ENCODE data around the gene NDNF. TPM values are rescaled to one million over a fixed set of nuclear protein-coding genes. Genes with fewer than 3 reads are reported as not detected.

Gene NDNF
- total RNA-seq, 1 experiment from 2014 or later, result 2.4 TPM

DNA sequence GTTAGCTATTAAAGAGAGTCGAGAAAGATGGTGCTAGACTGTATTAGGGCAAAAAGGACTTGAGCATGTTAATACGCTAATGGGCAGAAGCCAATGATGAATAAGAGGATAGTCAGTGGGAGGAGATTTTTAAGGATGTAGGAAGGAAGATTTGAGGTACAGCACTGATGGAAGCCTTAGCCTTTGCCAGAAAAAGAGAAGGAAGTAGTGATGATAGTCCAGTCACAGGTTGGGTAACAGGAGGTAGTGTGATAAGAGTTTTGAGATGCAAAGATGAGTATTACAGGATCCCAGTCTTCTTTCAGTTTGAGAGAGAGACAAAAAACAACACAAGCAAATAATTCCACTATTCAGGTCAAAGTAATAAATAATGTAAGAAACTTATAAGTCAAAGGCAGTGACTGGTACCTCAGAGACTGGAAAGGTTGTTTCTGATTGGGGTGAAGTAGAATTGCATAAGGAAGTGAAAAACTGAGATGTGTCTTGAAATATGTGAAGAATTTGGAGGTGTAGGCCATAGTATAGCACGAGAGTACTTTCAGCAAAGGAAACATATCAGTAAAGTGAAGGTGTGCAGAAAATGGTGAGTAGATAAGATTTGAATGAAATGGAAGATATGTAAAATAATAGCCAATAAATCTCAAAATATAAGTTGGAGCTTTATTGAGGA, 22.1 kb upstream of the NDNF start:
- ChIA-PET POLR2A (no interaction called here), CTCF (no interaction called here)

DNA sequence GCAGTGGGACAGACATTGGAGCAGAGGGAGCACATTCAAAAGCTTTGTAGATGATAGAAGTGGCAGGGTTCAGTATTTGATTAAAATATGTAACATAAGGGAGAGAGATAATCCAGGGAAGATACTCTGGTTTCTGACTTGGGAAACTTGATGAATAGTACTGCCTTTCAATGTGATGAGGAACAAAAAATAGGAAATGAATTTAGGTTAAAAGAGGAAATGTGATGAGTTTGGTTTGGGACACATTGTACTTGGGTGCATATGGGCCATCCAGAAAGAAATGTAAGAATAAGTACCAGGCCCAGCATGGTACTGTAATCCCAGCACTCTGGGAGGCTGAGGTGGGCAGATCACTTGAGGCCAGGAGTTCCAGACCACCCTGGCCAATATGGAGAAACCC, 20.9 kb upstream of the NDNF start:
- ChIA-PET POLR2A (no interaction called here), CTCF (no interaction called here)
- Mint-ChIP-seq H3K36me3 (no peaks in the 10 kb centered on the region), H3K27ac (no peak overlapping the region), H3K27me3 (ENCODE audit: low read depth) (no peaks in the 10 kb centered on the region), H3K9me3 (no peaks in the 10 kb centered on the region), H3K4me3 (no peak overlapping the region), H3K4me1 (no peaks in the 10 kb centered on the region)
- ATAC-seq (no peak), DNase-seq (ENCODE audit: low spot score) (no peak)
- TF ChIP-seq, protein P1, sequence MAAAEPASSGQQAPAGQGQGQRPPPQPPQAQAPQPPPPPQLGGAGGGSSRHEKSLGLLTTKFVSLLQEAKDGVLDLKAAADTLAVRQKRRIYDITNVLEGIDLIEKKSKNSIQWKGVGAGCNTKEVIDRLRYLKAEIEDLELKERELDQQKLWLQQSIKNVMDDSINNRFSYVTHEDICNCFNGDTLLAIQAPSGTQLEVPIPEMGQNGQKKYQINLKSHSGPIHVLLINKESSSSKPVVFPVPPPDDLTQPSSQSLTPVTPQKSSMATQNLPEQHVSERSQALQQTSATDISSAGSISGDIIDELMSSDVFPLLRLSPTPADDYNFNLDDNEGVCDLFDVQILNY (CRISPR knock-in tag; IDR thresholded peaks at IDR 0.05), result no peak
- no peak for TF ChIP-seq OVOL2 (CRISPR knock-in tag; IDR thresholded peaks at IDR 0.05; ENCODE audit: borderline replicate concordance)

More for the DNA sequence above, 22.1 kb upstream of the NDNF start:
- Mint-ChIP-seq H3K36me3 (no peaks in the 10 kb centered on the region), H3K4me1 (no peaks in the 10 kb centered on the region), H3K9me3 (no peaks in the 10 kb centered on the region), H3K27ac (no peak overlapping the region), H3K27me3 (ENCODE audit: low read depth) (no peaks in the 10 kb centered on the region), H3K4me3 (no peak overlapping the region)
- ATAC-seq (no peak), DNase-seq (ENCODE audit: low spot score) (no peak)
- TF ChIP-seq ZNF317 (CRISPR knock-in tag; IDR thresholded peaks at IDR 0.05; ENCODE audit: borderline replicate concordance, low read depth), result no peak
- TF ChIP-seq, protein P2, sequence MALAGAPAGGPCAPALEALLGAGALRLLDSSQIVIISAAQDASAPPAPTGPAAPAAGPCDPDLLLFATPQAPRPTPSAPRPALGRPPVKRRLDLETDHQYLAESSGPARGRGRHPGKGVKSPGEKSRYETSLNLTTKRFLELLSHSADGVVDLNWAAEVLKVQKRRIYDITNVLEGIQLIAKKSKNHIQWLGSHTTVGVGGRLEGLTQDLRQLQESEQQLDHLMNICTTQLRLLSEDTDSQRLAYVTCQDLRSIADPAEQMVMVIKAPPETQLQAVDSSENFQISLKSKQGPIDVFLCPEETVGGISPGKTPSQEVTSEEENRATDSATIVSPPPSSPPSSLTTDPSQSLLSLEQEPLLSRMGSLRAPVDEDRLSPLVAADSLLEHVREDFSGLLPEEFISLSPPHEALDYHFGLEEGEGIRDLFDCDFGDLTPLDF (CRISPR knock-in tag; IDR thresholded peaks at IDR 0.05), result no peak

DNA sequence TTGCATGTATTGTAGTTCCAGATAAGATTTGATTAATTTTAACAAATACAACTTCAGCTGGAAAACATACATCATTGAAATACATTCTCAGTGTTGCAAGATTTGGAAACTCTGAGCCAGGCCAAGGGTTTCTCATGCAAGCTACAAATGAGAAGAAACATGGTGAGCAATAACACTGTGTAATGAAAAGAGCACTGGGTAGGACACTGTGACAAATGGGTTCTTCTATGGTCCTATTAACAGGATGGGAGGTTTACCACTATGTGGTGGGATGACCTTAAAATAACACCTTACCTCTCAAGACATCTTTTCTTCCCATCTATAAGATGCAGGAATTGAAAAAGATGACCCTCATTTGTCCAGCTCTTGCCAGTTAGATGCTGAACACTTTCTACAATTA, 19.6 kb upstream of the NDNF start:
- no peak for ATAC-seq
- POLR2A ChIA-PET, result no interaction called here
- Mint-ChIP-seq H3K4me3 (no peak overlapping the region), H3K36me3 (no peaks in the 10 kb centered on the region), H3K4me1 (no peaks in the 10 kb centered on the region), H3K27me3 (ENCODE audit: low read depth) (no peaks in the 10 kb centered on the region), H3K9me3 (no peaks in the 10 kb centered on the region), H3K27ac (no peak overlapping the region)
- CTCF ChIA-PET, result no interaction called here
- DNase-seq (ENCODE audit: low spot score), result no peak
- TF ChIP-seq, protein P3, sequence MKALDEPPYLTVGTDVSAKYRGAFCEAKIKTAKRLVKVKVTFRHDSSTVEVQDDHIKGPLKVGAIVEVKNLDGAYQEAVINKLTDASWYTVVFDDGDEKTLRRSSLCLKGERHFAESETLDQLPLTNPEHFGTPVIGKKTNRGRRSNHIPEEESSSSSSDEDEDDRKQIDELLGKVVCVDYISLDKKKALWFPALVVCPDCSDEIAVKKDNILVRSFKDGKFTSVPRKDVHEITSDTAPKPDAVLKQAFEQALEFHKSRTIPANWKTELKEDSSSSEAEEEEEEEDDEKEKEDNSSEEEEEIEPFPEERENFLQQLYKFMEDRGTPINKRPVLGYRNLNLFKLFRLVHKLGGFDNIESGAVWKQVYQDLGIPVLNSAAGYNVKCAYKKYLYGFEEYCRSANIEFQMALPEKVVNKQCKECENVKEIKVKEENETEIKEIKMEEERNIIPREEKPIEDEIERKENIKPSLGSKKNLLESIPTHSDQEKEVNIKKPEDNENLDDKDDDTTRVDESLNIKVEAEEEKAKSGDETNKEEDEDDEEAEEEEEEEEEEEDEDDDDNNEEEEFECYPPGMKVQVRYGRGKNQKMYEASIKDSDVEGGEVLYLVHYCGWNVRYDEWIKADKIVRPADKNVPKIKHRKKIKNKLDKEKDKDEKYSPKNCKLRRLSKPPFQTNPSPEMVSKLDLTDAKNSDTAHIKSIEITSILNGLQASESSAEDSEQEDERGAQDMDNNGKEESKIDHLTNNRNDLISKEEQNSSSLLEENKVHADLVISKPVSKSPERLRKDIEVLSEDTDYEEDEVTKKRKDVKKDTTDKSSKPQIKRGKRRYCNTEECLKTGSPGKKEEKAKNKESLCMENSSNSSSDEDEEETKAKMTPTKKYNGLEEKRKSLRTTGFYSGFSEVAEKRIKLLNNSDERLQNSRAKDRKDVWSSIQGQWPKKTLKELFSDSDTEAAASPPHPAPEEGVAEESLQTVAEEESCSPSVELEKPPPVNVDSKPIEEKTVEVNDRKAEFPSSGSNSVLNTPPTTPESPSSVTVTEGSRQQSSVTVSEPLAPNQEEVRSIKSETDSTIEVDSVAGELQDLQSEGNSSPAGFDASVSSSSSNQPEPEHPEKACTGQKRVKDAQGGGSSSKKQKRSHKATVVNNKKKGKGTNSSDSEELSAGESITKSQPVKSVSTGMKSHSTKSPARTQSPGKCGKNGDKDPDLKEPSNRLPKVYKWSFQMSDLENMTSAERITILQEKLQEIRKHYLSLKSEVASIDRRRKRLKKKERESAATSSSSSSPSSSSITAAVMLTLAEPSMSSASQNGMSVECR (CRISPR knock-in tag; IDR thresholded peaks at IDR 0.05; ENCODE audit: borderline replicate concordance), result no peak

DNA sequence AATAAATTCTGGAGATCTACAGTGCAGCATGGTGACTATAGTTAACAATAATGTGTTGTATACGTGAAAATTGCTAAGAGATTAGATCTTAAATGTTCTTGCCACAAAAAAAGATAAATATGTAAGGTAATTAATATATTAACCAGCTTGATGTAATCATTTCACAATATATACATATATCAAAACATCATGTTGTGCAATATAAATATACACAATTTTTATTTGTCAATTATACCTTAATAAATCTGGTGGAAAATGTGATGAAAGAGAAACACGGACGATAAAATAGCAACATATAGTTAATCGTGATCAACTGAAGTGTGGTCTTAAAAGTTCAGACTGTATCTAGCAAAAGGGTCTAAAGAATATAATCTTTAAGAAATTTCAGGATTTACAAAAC, 16.5 kb upstream of the NDNF start:
- TF ChIP-seq, protein P4, sequence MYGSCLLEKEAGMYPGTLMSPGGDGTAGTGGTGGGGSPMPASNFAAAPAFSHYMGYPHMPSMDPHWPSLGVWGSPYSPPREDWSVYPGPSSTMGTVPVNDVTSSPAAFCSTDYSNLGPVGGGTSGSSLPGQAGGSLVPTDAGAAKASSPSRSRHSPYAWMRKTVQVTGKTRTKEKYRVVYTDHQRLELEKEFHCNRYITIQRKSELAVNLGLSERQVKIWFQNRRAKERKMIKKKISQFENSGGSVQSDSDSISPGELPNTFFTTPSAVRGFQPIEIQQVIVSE (CRISPR knock-in tag; IDR thresholded peaks at IDR 0.05; ENCODE audit: borderline replicate concordance), result no peak
- no peak for TF ChIP-seq ATF1 (CRISPR knock-in tag; IDR thresholded peaks at IDR 0.05)
- H3K4me3 Mint-ChIP-seq, result no peak overlapping the region
- peaks cover 5% of the 10 kb centered on the region; the same call in 1 of the 2 replicates for H3K4me1 Mint-ChIP-seq
- peaks cover 9% of the 10 kb centered on the region; the same call in 1 of the 2 replicates for H3K9me3 Mint-ChIP-seq
- ATAC-seq (no peak), DNase-seq (ENCODE audit: low spot score) (no peak)
- H3K27ac Mint-ChIP-seq, result no peak overlapping the region
- CTCF ChIA-PET, result interaction anchor here (1.6 kb wide), 1 partner anchor 18 kb away, joined by 4 read pairs; no protein-coding TSS in a partner anchor
- no peaks in the 10 kb centered on the region for H3K27me3 Mint-ChIP-seq (ENCODE audit: low read depth)
- POLR2A ChIA-PET, result no interaction called here
- H3K36me3 Mint-ChIP-seq, result no peaks in the 10 kb centered on the region

DNA sequence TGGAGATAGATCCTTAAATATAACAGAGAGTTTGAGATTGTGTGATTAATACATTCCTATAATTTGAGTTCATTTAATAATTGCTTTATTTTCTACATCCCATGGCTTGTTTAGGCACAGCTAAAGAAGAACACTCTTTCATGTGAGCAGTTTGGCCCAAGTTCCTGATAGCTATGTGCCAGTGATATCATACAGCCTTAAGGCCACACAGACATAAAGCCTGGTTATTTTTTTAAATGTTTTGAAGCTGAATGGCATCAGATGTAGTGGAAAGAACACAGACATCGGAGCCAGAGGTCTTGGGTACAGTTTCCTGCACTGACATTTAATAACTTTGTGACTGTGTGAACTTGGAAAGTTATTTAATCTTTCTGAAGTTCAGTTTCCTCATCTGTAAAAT, 7.0 kb upstream of the NDNF start:
- Mint-ChIP-seq H3K27ac (no peak overlapping the region), H3K27me3 (ENCODE audit: low read depth) (peaks cover 4% of the 10 kb centered on the region), H3K4me1 (peaks cover 12% of the 10 kb centered on the region), H3K4me3 (no peak overlapping the region), H3K36me3 (no peaks in the 10 kb centered on the region), H3K9me3 (no peaks in the 10 kb centered on the region)
- ChIA-PET POLR2A (no interaction called here), CTCF (no interaction called here)
- ATAC-seq, result no peak
- no peak for DNase-seq (ENCODE audit: low spot score)
- TF ChIP-seq, protein P5, sequence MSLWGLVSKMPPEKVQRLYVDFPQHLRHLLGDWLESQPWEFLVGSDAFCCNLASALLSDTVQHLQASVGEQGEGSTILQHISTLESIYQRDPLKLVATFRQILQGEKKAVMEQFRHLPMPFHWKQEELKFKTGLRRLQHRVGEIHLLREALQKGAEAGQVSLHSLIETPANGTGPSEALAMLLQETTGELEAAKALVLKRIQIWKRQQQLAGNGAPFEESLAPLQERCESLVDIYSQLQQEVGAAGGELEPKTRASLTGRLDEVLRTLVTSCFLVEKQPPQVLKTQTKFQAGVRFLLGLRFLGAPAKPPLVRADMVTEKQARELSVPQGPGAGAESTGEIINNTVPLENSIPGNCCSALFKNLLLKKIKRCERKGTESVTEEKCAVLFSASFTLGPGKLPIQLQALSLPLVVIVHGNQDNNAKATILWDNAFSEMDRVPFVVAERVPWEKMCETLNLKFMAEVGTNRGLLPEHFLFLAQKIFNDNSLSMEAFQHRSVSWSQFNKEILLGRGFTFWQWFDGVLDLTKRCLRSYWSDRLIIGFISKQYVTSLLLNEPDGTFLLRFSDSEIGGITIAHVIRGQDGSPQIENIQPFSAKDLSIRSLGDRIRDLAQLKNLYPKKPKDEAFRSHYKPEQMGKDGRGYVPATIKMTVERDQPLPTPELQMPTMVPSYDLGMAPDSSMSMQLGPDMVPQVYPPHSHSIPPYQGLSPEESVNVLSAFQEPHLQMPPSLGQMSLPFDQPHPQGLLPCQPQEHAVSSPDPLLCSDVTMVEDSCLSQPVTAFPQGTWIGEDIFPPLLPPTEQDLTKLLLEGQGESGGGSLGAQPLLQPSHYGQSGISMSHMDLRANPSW (CRISPR knock-in tag; conservative IDR thresholded peaks at IDR 0.05; ENCODE audit: low read depth), result no peak
- TF ChIP-seq, protein P6, sequence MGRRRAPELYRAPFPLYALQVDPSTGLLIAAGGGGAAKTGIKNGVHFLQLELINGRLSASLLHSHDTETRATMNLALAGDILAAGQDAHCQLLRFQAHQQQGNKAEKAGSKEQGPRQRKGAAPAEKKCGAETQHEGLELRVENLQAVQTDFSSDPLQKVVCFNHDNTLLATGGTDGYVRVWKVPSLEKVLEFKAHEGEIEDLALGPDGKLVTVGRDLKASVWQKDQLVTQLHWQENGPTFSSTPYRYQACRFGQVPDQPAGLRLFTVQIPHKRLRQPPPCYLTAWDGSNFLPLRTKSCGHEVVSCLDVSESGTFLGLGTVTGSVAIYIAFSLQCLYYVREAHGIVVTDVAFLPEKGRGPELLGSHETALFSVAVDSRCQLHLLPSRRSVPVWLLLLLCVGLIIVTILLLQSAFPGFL (CRISPR knock-in tag; IDR thresholded peaks at IDR 0.05; ENCODE audit: borderline replicate concordance), result no peak
- no peak for TF ChIP-seq ZNF671 (CRISPR knock-in tag; IDR thresholded peaks at IDR 0.05)
- TF ChIP-seq, protein P7, sequence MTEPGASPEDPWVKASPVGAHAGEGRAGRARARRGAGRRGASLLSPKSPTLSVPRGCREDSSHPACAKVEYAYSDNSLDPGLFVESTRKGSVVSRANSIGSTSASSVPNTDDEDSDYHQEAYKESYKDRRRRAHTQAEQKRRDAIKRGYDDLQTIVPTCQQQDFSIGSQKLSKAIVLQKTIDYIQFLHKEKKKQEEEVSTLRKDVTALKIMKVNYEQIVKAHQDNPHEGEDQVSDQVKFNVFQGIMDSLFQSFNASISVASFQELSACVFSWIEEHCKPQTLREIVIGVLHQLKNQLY (CRISPR knock-in tag; IDR thresholded peaks at IDR 0.05), result no peak
- TF ChIP-seq ZNF232 (CRISPR knock-in tag; IDR thresholded peaks at IDR 0.05), result no peak
- no peak for TF ChIP-seq PRRX2 (CRISPR knock-in tag; IDR thresholded peaks at IDR 0.05)

Data from WTC11 (cell line).